HCT116 (cell line): Measurements from ENCODE around the gene NUP133. TPM values are rescaled to one million over a fixed set of nuclear protein-coding genes. Genes with fewer than 3 reads are reported as not detected.

ENCODE experiments used
- ATAC-seq: fragments of 200-7000 bp; cut with Tn5 transposase; 2 replicates; pipeline ENCODE4 v1.9.1; 2020; ENCODE audit warnings: mild to moderate bottlenecking, moderate library complexity
- BruUV-seq: library from RNA; stranded (reverse); fragments of 400-500 nt; replicated peaks from 2 replicates; lab custom pipeline; 2021; lab: Mats Ljungman, UMichigan
- CTCF ChIA-PET: fragments of 300-600 bp; sonication (Branson Sonifier 250); formaldehyde crosslinking; loops from one replicate; lab custom pipeline; 2021; ENCODE audit warnings: antibody characterized with exemption; lab: Charles Lee
- POLR2A ChIA-PET: fragments of 300-600, 350-600 bp; sonication (Branson Sonifier 250); formaldehyde crosslinking; loops from one replicate; lab custom pipeline; 2021; ENCODE audit warnings: antibody characterized with exemption; lab: Charles Lee
- RAD21 ChIA-PET, 2 experiments: fragments of 300-600 bp; sonication (Branson Sonifier 250); formaldehyde crosslinking; loops; one replicate each; lab custom pipeline; 2023; ENCODE audit warnings: low total read pairs in 2 of 2; ENCODE audit not compliant: uncharacterized antibody in 2 of 2, unreplicated experiment in 2 of 2, low non-redundant PET in 1 of 2; lab: Charles Lee
- DNase-seq: peaks from one replicate; pipeline ENCODE4 v3.0.0-alpha.2; 2010; ENCODE audit warnings: low read depth, low spot score
- H2AFZ ChIP-seq: fragments of 200-600 bp; shearing (Covaris generic), sonication (generic); 2 replicates; pipeline ENCODE4 v1.6.1; 2017; ENCODE audit warnings: low read depth, mixed run types, mixed read lengths, antibody characterized with exemption, low read length; ENCODE audit not compliant: poor library complexity, severe bottlenecking
- H3K27ac ChIP-seq: 2 replicates; pipeline ENCODE4 v1.5.1; 2012; ENCODE audit warnings: low read depth, low read length
- H3K27me3 ChIP-seq: fragments of 200-600 bp; sonication (generic); 2 replicates; pipeline ENCODE4 v1.6.1; 2016; ENCODE audit warnings: mixed run types, low read length, mixed read lengths; ENCODE audit not compliant: insufficient read depth
- H3K36me3 ChIP-seq, 2 experiments: fragments of 200-500 bp in 1 of 2; fragments of 200-600 bp in 1 of 2; sonication (Bioruptor generic) in 1 of 2; sonication (generic) in 1 of 2; 2 replicates each; pipeline versions ENCODE4 v1.5.1 to v1.6.1; 2014 to 2016; ENCODE audit warnings: low read length in 2 of 2, inconsistent platforms in 1 of 2, mixed read lengths in 1 of 2, mixed run types in 1 of 2; ENCODE audit not compliant: insufficient read depth in 2 of 2, control insufficient read depth in 1 of 2
- H3K4me1 ChIP-seq, 2 experiments: fragments of 200-600 bp in 1 of 2; sonication (generic) in 1 of 2; 2 replicates each; pipeline versions ENCODE4 v1.5.1 to v1.6.1; 2012 to 2017; ENCODE audit warnings: low read length in 2 of 2, inconsistent platforms in 1 of 2, mild to moderate bottlenecking in 1 of 2, mixed read lengths in 1 of 2, mixed run types in 1 of 2, moderate library complexity in 1 of 2; ENCODE audit not compliant: insufficient read depth in 2 of 2, control insufficient read depth in 1 of 2
- H3K4me2 ChIP-seq: fragments of 200-600 bp; sonication (generic); 2 replicates; pipeline ENCODE4 v1.6.1; 2017; ENCODE audit warnings: mixed run types, low read length, mixed read lengths
- H3K4me3 ChIP-seq, 2 experiments: fragments of 200-600 bp in 1 of 2; sonication (generic) in 1 of 2; replicated peaks in 1 of 2; 2 replicates each; pipeline ENCODE4 v1.5.1; 2011 to 2016; ENCODE audit warnings: low read length in 2 of 2, control low read depth in 1 of 2, low read depth in 1 of 2, mild to moderate bottlenecking in 1 of 2, mixed read lengths in 1 of 2, mixed run types in 1 of 2
- H3K79me2 ChIP-seq: fragments of 200-600 bp; sonication (generic); 2 replicates; pipeline ENCODE4 v1.6.1; 2017; ENCODE audit warnings: mild to moderate bottlenecking, mixed run types, low read length, moderate library complexity, mixed read lengths; ENCODE audit not compliant: insufficient read depth
- H3K9ac ChIP-seq: fragments of 200-600 bp; sonication (generic); 2 replicates; pipeline ENCODE4 v1.6.1; 2016; ENCODE audit warnings: low read length, mixed read lengths
- H3K9me2 ChIP-seq: fragments of 200-600 bp; sonication (generic), shearing (Covaris generic); 2 replicates; pipeline ENCODE4 v1.6.1; 2017; ENCODE audit warnings: mixed run types, mild to moderate bottlenecking, moderate library complexity; ENCODE audit not compliant: insufficient read depth
- H3K9me3 ChIP-seq, 2 experiments: fragments of 200-500 bp in 1 of 2; fragments of 200-600 bp in 1 of 2; sonication (Bioruptor generic) in 1 of 2; sonication (generic) in 1 of 2; 2 replicates each; pipeline ENCODE4 v1.6.1; 2014 to 2017; ENCODE audit warnings: low read length in 2 of 2, mixed read lengths in 2 of 2, inconsistent platforms in 1 of 2, low read depth in 1 of 2, mild to moderate bottlenecking in 1 of 2, mixed run types in 1 of 2, moderate library complexity in 1 of 2; ENCODE audit not compliant: control insufficient read depth in 1 of 2, insufficient read depth in 1 of 2
- H4K20me1 ChIP-seq: fragments of 200-600 bp; sonication (generic), shearing (Covaris generic); 2 replicates; pipeline ENCODE4 v1.6.1; 2017; ENCODE audit warnings: mixed run types, mild to moderate bottlenecking, moderate library complexity; ENCODE audit not compliant: insufficient read depth
- CBX3 ChIP-seq: IDR thresholded peaks from 2 replicates; pipeline ENCODE4 v1.6.1; 2012; ENCODE audit warnings: low read depth
- CEBPB ChIP-seq: IDR thresholded peaks from 2 replicates; pipeline ENCODE4 v1.6.1; 2012; ENCODE audit warnings: low read depth
- CTCF ChIP-seq, 3 experiments: fragments of 200-600 bp in 1 of 3; sonication (generic) in 1 of 3; IDR thresholded peaks in 2 of 3; conservative IDR thresholded peaks in 1 of 3; 2 replicates each; pipeline ENCODE4 v1.5.1; 2012 to 2017; ENCODE audit warnings: low read depth in 2 of 3, low read length in 2 of 3, antibody characterized with exemption in 1 of 3, borderline replicate concordance in 1 of 3, control low read depth in 1 of 3, mild to moderate bottlenecking in 1 of 3, mixed read lengths in 1 of 3, mixed run types in 1 of 3, moderate library complexity in 1 of 3; ENCODE audit not compliant: insufficient read depth in 1 of 3
- EGR1 ChIP-seq: IDR thresholded peaks from 2 replicates; pipeline ENCODE4 v1.6.1; 2012; ENCODE audit warnings: low read depth
- EZH2 ChIP-seq: fragments of 200-600 bp; sonication (generic); IDR thresholded peaks from 2 replicates; pipeline ENCODE4 v1.6.1; 2017; ENCODE audit warnings: antibody characterized with exemption, mixed run types
- EZH2phosphoT487 ChIP-seq: fragments of 200-600 bp; IDR thresholded peaks from 2 replicates; pipeline ENCODE4 v1.6.1; 2018; ENCODE audit warnings: antibody characterized with exemption, borderline replicate concordance
- FOSL1 ChIP-seq: IDR thresholded peaks from 2 replicates; pipeline ENCODE4 v1.6.1; 2012; ENCODE audit warnings: low read depth
- JUND ChIP-seq: IDR thresholded peaks from 2 replicates; pipeline ENCODE4 v1.6.1; 2012
- POLR2AphosphoS5 ChIP-seq: IDR thresholded peaks from 2 replicates; pipeline ENCODE4 v1.6.1; 2011; ENCODE audit warnings: mild to moderate bottlenecking, low read depth, low read length, moderate library complexity
- RAD21 ChIP-seq: IDR thresholded peaks from 2 replicates; pipeline ENCODE4 v1.6.1; 2012; ENCODE audit warnings: low read depth, mild to moderate bottlenecking
- SIN3A ChIP-seq: IDR thresholded peaks from 2 replicates; pipeline ENCODE4 v1.6.1; 2012; ENCODE audit warnings: low read depth
- SP1 ChIP-seq: IDR thresholded peaks from 2 replicates; pipeline ENCODE4 v1.6.1; 2012; ENCODE audit warnings: low read depth
- SRF ChIP-seq: IDR thresholded peaks from 2 replicates; pipeline ENCODE4 v1.6.1; 2012; ENCODE audit warnings: low read depth
- TCF7L2 ChIP-seq: IDR thresholded peaks from 2 replicates; pipeline ENCODE4 v1.7.0; 2011; ENCODE audit warnings: borderline replicate concordance, inconsistent platforms; ENCODE audit not compliant: insufficient read depth, insufficient read length; ENCODE audit errors: extremely low read depth
- YY1 ChIP-seq: IDR thresholded peaks from 2 replicates; pipeline ENCODE4 v1.6.1; 2011; ENCODE audit warnings: low read length, low read depth, moderate library complexity, mild to moderate bottlenecking; ENCODE audit not compliant: insufficient replicate concordance; ENCODE audit errors: extremely low read depth
- ZNF274 ChIP-seq: fragments of 200-500 bp; sonication (Bioruptor generic); IDR thresholded peaks from 2 replicates; pipeline ENCODE4 v1.6.1; 2014; ENCODE audit warnings: mild to moderate bottlenecking, low read depth, low read length, inconsistent platforms
- intact Hi-C: fragments of 100-400 bp; cut with micrococcal nuclease; formaldehyde crosslinking; loops from 2 replicates; pipeline ENCODE4 v1.10.0; 2022
- total RNA-seq: library from RNA; stranded (reverse); gene quantifications from one replicate; pipeline ENCODE4 v1.2.1, GENCODE V29; 2021; ENCODE audit not compliant: unreplicated experiment

NUP133 gene
- total RNA-seq, 1 experiment from 2014 or later, result 52.5 TPM

- DNase-seq, result no peak
- H3K4me2 ChIP-seq, result no peak overlapping the region
- no peaks in the 10 kb centered on the region for H3K9me2 ChIP-seq
- ATAC-seq, result no peak
- ChIA-PET CTCF (no interaction called here), RAD21 (no interaction called here), POLR2A (no interaction called here)
- H3K4me1 ChIP-seq, result no peaks in the 10 kb centered on the region
- no peak overlapping the region for H3K27ac ChIP-seq
- no peak overlapping the region for H3K4me3 ChIP-seq
- no peaks in the 10 kb centered on the region for H3K79me2 ChIP-seq
- TF ChIP-seq ZNF274, result no peak
- no peak overlapping the region for H2AFZ ChIP-seq
- no peaks in the 10 kb centered on the region for H3K9me3 ChIP-seq
- intact Hi-C loops, result no loop called here
- no peaks in the 10 kb centered on the region for H4K20me1 ChIP-seq
- H3K27me3 ChIP-seq, result no peaks in the 10 kb centered on the region
- H3K9ac ChIP-seq, result no peak overlapping the region
- peaks cover 6 to 10% of the 10 kb centered on the region in 2 experiments for H3K36me3 ChIP-seq
- BruUV-seq, result no TSS peak
Measured at GRCh38 chr1:229535230-229535629, 27.1 kb upstream of the NUP133 start.

GRCh38 chr1:229531326-229531725 is 23.2 kb upstream of the NUP133 start:
- no peak for DNase-seq
- BruUV-seq, result no TSS peak
- no peaks in the 10 kb centered on the region for H3K9me3 ChIP-seq
- H3K9me2 ChIP-seq, result no peaks in the 10 kb centered on the region
- ChIA-PET RAD21 (no interaction called here), CTCF (interaction anchor here (0.9 kb wide), 1 partner anchor 28 kb away, joined by 3 read pairs; no protein-coding TSS in a partner anchor), POLR2A (no interaction called here)
- H3K36me3 ChIP-seq, result peaks cover 0 to 3% of the 10 kb centered on the region in 2 experiments; a peak in 1 of 4 replicates
- H3K4me1 ChIP-seq, result no peaks in the 10 kb centered on the region
- no peak overlapping the region for H3K4me3 ChIP-seq
- no peak overlapping the region for H2AFZ ChIP-seq
- H3K4me2 ChIP-seq, result no peak overlapping the region
- intact Hi-C loops, result no loop called here
- TF ChIP-seq EZH2 (no peak), SP1 (no peak), SIN3A (no peak), EZH2phosphoT487 (no peak), FOSL1 (no peak), JUND (no peak), CEBPB (no peak), POLR2AphosphoS5 (no peak), CBX3 (no peak), CTCF (IDR thresholded peaks at IDR 0.05 in 2 of 3, conservative IDR thresholded peaks at IDR 0.05 in 1 of 3; ENCODE audit: borderline replicate concordance in 1 of 3, insufficient read depth in 1 of 3, low read depth in 2 of 3, low read length in 2 of 3) (no peak), RAD21 (no peak), TCF7L2 (no peak), EGR1 (no peak), YY1 (no peak), ZNF274 (no peak), SRF (no peak)
- no peak for ATAC-seq
- no peaks in the 10 kb centered on the region for H3K27me3 ChIP-seq
- H3K9ac ChIP-seq, result no peak overlapping the region
- H4K20me1 ChIP-seq, result no peaks in the 10 kb centered on the region
- H3K27ac ChIP-seq, result no peak overlapping the region
- H3K79me2 ChIP-seq, result no peaks in the 10 kb centered on the region
